ES-I3 (cell line): ENCODE data around the gene MMP15.

ENCODE experiments used
- H3K36me3 ChIP-seq: 2 replicates; pipeline ENCODE4 v1.6.1; 2013; ENCODE audit warnings: mild to moderate bottlenecking, low read length, control low read depth, moderate library complexity; ENCODE audit not compliant: insufficient read depth
- H3K4me1 ChIP-seq: 2 replicates; pipeline ENCODE4 v1.6.1; 2013; ENCODE audit warnings: mild to moderate bottlenecking, control low read depth, low read length; ENCODE audit not compliant: insufficient read depth
- H3K9ac ChIP-seq: 2 replicates; pipeline ENCODE4 v1.6.1; 2013; ENCODE audit warnings: low read depth, mild to moderate bottlenecking, low read length, moderate library complexity
- H3K9me3 ChIP-seq: 2 replicates; pipeline ENCODE4 v1.6.1; 2013; ENCODE audit warnings: mild to moderate bottlenecking, low read length, moderate library complexity; ENCODE audit not compliant: control insufficient read depth, insufficient read depth

Gene MMP15

GRCh38 chr16:58042001-58042885, 16.7 kb downstream of the MMP15 start:
- Histone ChIP-seq H3K9ac (no peak overlapping the region), H3K36me3 (peaks cover 7% of the 10 kb centered on the region), H3K9me3 (no peaks in the 10 kb centered on the region), H3K4me1 (peaks cover 3% of the 10 kb centered on the region; the same call in 1 of the 2 replicates)

- Histone ChIP-seq H3K9ac (no peak overlapping the region), H3K36me3 (peaks cover 7% of the 10 kb centered on the region), H3K4me1 (peaks cover 4% of the 10 kb centered on the region; the same call in 1 of the 2 replicates), H3K9me3 (no peaks in the 10 kb centered on the region)
Measured at GRCh38 chr16:58042886-58043515, 17.4 kb downstream of the MMP15 start.

- no peaks in the 10 kb centered on the region for H3K9me3 ChIP-seq
- H3K36me3 ChIP-seq = peaks cover 7% of the 10 kb centered on the region
- peaks cover 4% of the 10 kb centered on the region; the same call in 1 of the 2 replicates for H3K4me1 ChIP-seq
- H3K9ac ChIP-seq = no peak overlapping the region
Measured at GRCh38 chr16:58043571-58044155, 18.1 kb downstream of the MMP15 start.

- Histone ChIP-seq H3K9me3 (no peaks in the 10 kb centered on the region), H3K36me3 (peaks cover 7% of the 10 kb centered on the region), H3K9ac (no peak overlapping the region), H3K4me1 (peaks cover 4% of the 10 kb centered on the region; the same call in 1 of the 2 replicates)
Measured at GRCh38 chr16:58044266-58045019, 18.9 kb downstream of the MMP15 start.

- H3K9me3 ChIP-seq = no peaks in the 10 kb centered on the region
- peaks cover 4% of the 10 kb centered on the region; the same call in 1 of the 2 replicates for H3K4me1 ChIP-seq
- H3K36me3 ChIP-seq = peaks cover 6% of the 10 kb centered on the region
- H3K9ac ChIP-seq = no peak overlapping the region
Measured at GRCh38 chr16:58045096-58045495, 19.5 kb downstream of the MMP15 start.

- Histone ChIP-seq H3K4me1 (peaks cover 4% of the 10 kb centered on the region; the same call in 1 of the 2 replicates), H3K36me3 (no peaks in the 10 kb centered on the region; the same call in 1 of the 2 replicates), H3K9me3 (no peaks in the 10 kb centered on the region), H3K9ac (no peak overlapping the region)
Measured at GRCh38 chr16:58046054-58046881, 20.7 kb downstream of the MMP15 start.

GRCh38 chr16:58046936-58047335, 21.4 kb downstream of the MMP15 start:
- Histone ChIP-seq H3K9me3 (no peaks in the 10 kb centered on the region), H3K4me1 (peaks cover 4% of the 10 kb centered on the region; the same call in 1 of the 2 replicates), H3K36me3 (no peaks in the 10 kb centered on the region; the same call in 1 of the 2 replicates), H3K9ac (no peak overlapping the region)

GRCh38 chr16:58047557-58048348, 22.2 kb downstream of the MMP15 start:
- H3K4me1 ChIP-seq = peaks cover 4% of the 10 kb centered on the region; the same call in 1 of the 2 replicates

GRCh38 chr16:58048494-58049231, 23.1 kb downstream of the MMP15 start:
- H3K9ac ChIP-seq = no peak overlapping the region
- peaks cover 4% of the 10 kb centered on the region; the same call in 1 of the 2 replicates for H3K4me1 ChIP-seq
- no peaks in the 10 kb centered on the region for H3K9me3 ChIP-seq
- no peaks in the 10 kb centered on the region; the same call in 1 of the 2 replicates for H3K36me3 ChIP-seq

More at GRCh38 chr16:58047557-58048348, 22.2 kb downstream of the MMP15 start:
- Histone ChIP-seq H3K9me3 (no peaks in the 10 kb centered on the region), H3K9ac (no peak overlapping the region), H3K36me3 (no peaks in the 10 kb centered on the region; the same call in 1 of the 2 replicates)

- Histone ChIP-seq H3K4me1 (peaks cover 4% of the 10 kb centered on the region; the same call in 1 of the 2 replicates), H3K9ac (no peak overlapping the region), H3K9me3 (no peaks in the 10 kb centered on the region), H3K36me3 (no peaks in the 10 kb centered on the region)
Measured at GRCh38 chr16:58049232-58050185, 24.0 kb downstream of the MMP15 start.

- Histone ChIP-seq H3K9ac (no peak overlapping the region), H3K4me1 (peaks cover 4% of the 10 kb centered on the region; the same call in 1 of the 2 replicates), H3K9me3 (no peaks in the 10 kb centered on the region), H3K36me3 (no peaks in the 10 kb centered on the region)
Measured at GRCh38 chr16:58051296-58051695, 25.7 kb downstream of the MMP15 start.
